Measurements from ENCODE around the gene FUCA2.

DNA sequence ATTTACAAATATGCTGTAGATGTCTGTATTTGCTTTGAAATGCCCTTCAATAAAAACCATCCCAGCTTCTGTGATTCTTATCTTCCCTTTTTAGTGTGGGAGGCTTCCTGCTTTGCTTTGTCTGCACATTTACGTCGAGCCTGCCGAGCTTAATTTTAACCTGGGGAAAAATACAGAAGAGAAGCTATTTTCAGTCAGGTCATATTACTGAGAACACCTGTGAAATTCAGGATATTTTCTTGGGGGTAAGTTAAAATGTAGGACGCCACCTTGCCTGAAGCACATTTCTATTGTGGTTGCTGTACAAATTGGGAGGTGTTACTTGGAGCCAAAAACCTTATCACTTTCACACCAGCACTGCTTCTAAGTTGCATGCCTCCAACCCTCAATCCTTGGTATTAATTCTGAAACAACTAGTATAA lies 43.6 kb upstream of the FUCA2 start:
- TF ChIP-seq, protein P1, sequence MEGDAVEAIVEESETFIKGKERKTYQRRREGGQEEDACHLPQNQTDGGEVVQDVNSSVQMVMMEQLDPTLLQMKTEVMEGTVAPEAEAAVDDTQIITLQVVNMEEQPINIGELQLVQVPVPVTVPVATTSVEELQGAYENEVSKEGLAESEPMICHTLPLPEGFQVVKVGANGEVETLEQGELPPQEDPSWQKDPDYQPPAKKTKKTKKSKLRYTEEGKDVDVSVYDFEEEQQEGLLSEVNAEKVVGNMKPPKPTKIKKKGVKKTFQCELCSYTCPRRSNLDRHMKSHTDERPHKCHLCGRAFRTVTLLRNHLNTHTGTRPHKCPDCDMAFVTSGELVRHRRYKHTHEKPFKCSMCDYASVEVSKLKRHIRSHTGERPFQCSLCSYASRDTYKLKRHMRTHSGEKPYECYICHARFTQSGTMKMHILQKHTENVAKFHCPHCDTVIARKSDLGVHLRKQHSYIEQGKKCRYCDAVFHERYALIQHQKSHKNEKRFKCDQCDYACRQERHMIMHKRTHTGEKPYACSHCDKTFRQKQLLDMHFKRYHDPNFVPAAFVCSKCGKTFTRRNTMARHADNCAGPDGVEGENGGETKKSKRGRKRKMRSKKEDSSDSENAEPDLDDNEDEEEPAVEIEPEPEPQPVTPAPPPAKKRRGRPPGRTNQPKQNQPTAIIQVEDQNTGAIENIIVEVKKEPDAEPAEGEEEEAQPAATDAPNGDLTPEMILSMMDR (IDR thresholded peaks at IDR 0.05), result no peak
- TF ChIP-seq POLR2A (IDR thresholded peaks at IDR 0.05), result no peak
- TF ChIP-seq POLR2AphosphoS5 (IDR thresholded peaks at IDR 0.05), result no peak
